HG03097 (cell line): ENCODE data around the gene RABL6.
"Not testable (repeated sequence)": the region's sequence is repeated elsewhere in the genome, so short reads cannot be mapped to it uniquely, and the experiment has no call there.

ENCODE experiments used
- ATAC-seq: cut with Tn5 transposase; IDR thresholded peaks from one replicate; pipeline ENCODE4 v1.9.1; 2021; ENCODE audit not compliant: unreplicated experiment, low FRiP score

RABL6 gene

DNA sequence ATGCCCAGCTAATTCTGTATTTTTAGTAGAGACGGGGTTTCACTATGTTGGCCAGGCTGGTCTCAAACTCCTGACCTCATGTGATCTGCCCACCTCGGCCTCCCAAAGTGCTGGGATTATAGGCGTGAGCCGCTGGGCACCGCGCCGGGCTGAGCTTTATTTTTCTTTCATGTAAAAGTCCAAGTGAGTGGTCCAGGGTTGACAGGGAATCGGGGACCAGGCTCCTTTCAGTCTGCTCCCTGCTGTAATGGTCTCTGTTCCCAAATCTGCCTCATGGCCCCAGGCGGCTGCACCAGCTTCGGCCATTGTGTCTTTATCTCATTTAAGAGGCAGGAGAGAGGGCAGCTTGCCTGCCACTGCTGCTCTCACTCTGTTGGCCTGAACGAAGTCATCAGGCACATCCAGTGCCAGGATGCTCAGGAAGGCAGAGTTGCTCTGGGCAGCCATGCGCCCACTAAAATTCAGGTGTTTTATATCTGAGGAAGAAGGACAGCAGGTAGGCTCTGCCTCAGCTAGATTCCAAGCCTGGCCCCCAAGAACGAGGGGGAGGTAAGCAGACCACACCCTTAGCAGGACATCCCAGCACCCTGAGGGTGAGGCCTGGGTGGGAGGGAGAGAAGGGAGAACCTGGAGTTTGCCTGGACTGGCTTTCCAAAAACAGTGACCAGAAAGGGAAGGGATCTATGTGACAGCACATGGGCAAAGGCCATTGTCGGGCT is 13.3 kb upstream of the RABL6 start:
- ATAC-seq: no peak

DNA sequence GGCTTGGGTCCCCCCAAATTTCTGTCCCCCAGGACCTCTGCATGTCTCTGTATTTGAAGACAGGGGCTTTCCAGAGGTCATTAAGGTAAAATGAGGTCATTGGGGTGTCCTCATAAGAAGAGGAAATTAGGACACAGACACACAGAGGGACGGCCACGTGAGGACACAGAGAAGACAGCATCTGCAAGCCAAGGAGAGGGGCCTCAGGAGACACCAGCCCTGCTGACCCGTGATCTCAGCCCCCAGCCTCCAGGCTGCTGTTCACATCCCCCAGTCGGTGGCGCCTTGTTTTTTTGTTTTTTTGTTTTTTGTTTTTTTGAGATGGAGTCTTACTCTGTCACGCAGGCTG is 12.8 kb upstream of the RABL6 start:
- ATAC-seq: no peak

DNA sequence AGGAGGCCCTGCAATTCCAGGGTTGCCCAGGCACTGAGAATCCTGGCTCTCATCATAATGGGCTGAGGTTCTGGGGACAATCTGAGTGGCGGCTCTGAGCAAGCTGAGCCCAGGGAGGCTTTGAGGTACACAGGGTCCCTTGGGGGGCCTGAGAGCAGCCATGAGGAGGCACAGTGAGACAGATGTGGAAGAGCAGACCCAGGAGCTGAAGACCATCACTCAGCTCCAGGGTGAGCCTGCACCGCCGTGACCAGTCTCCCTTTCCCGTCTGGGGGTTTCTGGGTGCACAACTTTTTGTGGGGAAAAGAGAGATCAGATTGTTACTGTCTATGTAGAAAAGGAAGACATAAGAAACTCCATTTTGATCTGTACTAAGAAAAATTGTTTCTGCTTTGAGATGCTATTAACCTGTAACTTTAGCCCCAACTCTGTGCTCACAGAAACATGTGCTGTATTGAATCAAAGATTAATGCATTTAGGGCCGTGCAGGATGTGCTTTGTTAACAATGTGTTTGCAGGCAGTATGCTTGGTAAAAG is 11.4 kb upstream of the RABL6 start, which contains the start of gene CCDC183:
CCDC183 (plus strand) TSS at position 101 of the 537 bp plus-strand sequence; CDS start at position 161, 60 bp downstream.
- no peak for ATAC-seq

DNA sequence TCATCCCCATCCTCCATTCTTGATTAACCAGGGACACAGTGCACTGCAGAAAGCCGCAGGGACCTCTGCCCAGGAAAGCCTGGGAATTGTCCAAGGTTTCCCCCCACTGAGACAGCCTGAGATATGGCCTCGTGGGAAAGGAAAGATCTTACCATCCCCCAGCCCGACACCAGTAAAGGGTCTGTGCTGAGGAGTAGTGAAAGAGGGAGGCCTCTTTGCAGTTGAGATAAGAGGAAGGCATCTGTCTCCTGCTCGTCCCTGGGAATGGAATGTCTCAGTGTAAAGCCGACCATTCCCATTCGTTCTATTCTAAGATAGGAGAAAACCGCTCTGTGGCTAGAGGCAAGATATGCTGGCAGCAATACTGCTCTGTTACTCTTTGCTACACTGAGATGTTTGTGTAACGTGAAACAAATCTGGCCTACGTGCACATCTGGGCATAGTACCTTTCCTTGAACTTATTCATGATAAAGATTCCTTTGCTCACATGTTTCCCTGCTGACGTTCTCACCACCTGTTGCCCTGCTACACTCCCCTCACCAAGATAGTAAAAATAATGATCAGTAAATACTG is 10.9 kb upstream of the RABL6 start:
- ATAC-seq: not testable (repeated sequence)

DNA sequence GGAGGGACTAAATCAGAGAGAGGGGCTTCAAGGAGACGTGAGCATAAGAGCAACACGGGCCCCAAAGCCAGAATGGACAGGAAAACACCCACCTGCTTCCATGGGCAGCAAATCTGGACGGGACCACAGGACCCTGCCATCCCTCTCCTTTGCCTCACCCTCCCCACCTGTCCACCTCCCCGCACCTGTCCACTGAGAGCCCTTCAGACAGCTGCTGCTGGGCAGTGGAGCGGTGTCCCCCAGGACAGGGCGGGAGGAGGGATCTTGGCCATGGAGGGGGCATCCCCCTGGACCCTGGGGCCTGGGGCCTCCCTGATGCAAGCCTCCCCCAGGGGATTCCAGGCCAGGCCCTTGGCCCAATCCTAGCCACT is 9.1 kb upstream of the RABL6 start:
- ATAC-seq: no peak

DNA sequence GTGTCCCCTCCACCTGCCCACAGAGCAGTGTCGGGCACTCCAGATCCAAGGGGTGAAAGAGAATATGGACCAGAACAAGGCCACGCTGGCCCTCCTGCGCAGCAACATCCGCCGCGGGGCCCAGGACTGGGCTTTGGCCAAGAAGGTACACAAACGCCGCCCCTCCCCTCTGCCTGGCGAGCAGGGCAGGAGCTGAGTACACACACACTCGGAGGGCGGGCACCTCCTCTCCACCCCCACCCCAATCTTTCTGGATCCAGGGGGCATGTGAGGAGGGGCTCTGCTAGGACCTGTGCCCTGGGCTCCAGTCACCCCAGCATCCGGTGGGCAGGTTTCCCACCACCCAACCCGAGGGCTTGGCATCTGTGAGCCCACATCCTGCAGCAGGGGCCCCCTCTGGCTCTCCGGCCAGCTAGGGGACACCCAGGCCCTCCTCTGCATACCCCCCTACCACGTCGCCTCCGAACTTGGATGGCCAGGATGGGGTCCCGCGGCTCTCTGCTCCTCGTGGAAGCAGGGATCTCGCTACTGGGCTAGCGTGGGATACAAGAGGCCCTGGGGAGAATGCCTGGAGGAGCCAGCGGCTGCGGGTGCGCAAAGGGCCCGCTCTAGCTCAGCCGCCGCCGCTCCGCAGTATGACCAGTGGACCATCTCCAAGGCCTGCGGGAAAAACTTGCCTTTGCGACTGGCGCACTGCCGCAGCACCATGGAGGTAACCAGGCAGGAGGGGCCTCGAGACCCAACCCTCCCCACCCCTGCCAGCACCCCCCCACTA is 8.5 kb upstream of the RABL6 start:
- no peak for ATAC-seq

DNA sequence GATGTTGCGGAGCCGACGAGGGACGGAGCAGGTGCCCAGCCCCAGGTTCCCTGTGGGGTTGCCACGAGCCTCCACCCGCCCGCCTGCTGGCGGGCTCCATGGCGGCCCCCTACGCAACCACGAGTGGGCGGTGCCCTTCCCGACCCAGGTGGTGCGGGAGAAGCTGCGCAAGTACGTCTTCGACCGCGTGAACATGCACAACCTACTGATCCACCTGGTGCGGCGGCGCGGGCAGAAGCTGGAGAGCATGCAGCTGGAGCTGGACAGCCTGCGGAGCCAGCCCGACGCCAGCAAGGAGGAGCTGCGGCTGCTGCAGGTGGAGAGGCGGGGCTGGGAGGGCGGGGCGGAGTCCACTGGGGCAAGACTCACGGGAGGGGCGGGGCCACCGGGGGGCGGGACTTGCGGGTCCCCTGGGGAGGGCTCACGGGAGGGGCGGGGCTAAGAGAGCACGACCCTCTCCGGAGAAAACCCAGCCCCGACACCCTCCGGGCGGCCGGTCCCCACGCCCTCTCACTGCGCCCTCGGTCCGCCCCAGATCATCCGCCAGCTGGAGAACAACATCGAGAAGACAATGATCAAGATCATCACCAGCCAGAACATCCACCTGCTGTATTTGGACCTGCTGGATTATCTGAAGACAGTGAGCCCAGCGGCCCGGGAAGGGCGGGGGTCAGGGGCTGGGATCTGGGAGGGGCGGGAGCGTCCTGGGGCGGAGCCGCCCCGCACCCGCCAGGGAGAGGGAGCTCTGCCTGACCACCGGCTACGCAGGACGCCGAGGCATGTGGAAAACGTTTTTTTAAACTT is 7.7 kb upstream of the RABL6 start:
- ATAC-seq: no peak

DNA sequence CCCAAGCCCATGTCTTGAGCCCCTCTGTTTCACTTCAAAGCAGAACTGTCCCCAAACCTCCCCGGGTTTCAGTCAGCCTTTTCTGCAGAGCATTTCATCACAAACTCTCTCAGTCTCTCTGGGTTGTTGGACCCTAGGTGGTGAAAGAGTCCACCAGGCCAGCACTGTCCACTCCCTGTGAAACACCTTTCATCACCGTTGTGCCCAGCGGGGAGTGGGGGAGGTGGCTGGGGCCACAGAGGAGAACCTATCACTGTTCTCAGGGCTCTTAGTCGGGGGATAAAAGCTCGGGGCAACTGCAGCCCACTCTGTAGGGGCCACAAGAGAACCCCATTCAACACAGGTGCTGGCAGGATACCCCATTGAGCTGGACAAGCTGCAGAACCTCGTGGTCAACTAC is 5.4 kb upstream of the RABL6 start:
- ATAC-seq: no peak

DNA sequence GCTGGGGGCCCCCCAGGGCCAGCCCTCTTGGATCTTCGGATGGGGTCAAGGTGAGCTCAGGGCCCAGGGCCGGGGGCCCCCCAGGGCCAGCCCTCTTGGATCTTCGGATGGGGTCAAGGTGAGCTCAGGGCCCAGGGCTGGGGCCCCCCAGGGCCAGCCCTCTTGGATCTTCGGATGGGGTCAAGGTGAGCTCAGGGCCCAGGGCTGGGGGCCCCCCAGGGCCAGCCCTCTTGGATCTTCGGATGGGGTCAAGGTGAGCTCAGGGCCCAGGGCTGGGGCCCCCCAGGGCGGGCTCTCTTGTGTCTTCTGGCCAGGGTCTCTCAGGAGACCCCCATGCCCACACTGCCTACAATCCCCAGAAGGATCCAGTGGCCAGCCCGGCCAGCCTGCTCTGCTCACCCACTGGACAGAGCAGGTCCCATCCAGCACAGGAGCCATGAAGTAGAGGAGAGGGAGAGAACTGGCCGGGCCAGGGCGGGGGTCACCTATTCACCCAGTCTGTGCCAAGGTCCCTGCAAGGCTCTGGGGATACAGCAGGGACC is 4.7 kb upstream of the RABL6 start:
- not testable (repeated sequence) for ATAC-seq

DNA sequence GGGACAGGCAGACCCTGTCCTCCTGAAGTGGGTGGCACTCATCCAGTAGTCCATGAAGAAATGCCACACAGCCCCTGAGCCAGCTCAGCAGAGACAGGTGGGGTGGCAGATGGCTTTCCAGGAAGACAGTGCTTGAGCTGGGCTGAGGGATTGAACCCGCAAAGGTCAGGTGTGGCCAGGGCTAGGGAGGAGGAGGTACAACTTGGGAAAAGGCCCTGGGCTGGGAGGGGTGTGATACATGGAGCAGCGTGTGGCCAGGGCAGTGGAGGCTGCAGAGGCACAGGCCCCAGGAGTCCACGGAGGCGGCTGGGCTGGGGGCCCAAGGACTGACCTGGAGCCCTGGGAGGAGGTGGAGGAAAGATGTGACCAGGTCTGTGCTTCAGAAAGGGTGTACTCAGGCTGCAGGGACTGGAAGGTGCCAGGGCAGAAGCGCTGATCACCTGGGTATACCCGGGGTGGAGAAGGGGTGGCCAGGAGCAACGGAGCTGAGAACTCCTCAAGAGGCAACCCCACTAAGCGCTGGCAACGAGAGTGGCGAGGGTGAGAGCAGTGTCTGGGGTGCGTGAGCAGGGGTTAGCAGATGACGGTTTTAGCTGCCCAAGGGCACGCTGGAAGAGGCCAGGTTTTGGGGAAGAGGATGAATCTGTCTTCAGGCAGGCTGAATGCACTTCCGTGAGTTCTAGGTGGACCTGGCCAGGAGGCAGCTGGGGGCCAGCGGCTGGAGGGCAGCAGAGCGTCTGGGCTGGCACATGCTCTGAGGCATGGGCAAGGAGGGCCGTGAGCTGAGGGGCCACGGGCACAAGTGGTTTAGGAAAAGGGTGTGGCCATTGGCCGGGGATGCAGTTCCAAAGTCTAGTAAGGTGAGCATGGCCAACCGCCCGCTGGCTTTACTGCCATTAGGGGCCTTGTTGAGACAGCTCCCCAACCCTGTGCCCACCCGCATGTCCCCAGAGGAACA is 3.9 kb upstream of the RABL6 start:
- no peak for ATAC-seq

DNA sequence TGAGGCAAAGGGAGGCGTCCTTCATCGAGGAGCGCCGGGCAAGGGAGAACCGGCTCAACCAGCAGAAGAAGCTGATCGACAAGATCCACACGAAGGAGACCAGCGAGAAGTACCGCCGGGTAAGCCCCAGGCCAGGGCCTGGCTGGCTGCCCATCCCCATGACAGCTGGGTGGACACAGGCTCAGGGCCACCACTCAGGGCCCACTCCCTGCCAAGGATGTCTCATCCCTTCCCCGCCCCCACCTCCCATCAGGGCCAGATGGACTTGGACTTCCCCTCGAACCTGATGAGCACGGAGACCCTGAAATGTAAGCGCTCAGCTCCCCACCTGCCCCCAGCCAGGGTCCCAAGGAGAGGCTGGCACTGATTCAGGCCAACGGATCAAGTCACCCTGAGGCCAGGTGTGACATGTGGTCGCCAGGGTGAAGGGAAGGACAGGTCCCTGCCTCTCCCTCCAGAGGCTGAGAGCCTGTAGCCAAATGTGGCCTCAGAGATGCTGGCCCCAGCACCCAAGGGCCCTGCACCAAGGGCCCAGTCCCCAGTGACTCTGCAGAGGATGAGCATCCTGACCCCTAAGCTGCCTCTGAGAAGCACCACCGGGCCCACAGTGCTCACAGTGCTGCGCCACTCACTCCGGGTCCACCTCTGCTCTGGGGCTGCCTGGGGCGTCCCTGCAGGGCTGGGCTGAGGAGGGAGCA is 3.1 kb upstream of the RABL6 start:
- no peak for ATAC-seq

DNA sequence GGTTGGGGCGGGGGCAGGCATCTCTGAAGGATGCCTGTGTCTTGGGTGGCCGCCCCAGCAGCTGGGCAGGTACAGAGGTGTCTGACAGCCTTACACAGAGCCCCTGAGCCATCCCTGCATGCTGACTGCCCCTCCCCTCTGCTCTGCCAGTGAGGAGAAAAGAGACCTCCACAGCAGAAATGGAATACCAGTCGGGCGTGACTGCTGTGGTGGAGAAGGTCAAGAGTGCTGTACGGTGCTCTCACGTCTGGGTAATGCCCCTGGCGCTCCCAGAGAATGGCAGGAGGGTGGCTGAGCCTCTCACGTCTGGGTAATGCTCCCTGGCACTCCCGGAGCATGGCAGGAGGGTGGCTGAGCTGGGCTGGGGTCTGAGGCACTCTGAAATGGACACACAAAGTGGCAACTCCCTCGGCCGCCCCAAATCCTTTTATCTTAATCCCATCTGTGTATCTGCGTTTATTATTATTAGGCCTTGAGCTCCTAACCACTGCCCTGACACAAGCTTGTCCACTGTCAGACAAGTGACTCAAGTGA is 2.5 kb upstream of the RABL6 start:
- ATAC-seq: no peak

DNA sequence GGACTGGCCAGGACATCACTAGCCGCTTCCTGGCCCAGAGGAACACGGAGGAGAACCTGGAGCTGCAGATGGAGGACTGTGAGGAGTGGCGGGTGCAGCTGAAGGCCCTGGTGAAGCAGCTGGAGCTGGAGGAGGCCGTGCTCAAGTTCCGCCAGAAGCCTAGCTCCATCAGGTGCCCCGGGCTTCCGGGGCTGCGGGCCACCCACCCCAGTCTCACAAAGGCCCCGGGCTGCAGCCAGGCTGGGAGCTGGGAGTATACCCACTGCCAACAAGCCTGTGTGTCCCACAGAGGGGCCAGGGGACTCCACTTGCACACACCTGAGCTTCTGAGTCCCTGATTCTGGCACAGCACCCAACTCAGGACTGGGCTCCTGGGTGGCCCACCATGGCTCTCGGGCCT is 1.7 kb upstream of the RABL6 start:
- no peak for ATAC-seq

DNA sequence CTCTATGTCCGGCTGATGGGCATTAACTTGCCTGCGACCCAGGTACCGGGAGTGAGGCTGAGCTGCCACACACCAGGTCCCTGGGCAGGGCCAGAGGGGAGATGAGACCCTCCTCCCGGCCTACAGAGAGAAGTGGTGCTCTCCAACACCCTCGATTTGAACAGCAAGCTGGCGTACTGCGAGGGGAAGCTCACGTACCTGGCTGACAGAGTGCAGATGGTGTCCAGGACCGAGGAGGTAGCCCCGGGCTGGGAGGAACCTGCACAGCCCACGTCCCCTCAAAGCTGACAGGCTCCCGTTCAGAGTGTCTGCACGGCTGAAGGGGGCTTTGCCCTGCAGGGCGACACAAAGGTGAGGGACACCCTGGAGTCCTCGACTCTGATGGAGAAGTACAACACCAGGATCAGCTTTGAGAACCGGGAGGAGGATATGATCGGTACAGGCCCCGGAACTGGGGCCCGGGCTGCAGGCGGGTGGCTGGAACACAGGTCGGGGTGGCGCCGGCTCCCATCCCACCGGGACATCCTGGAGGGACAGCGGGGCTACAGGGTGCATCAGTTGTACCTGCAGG is 1.0 kb upstream of the RABL6 start:
- no peak for ATAC-seq

DNA sequence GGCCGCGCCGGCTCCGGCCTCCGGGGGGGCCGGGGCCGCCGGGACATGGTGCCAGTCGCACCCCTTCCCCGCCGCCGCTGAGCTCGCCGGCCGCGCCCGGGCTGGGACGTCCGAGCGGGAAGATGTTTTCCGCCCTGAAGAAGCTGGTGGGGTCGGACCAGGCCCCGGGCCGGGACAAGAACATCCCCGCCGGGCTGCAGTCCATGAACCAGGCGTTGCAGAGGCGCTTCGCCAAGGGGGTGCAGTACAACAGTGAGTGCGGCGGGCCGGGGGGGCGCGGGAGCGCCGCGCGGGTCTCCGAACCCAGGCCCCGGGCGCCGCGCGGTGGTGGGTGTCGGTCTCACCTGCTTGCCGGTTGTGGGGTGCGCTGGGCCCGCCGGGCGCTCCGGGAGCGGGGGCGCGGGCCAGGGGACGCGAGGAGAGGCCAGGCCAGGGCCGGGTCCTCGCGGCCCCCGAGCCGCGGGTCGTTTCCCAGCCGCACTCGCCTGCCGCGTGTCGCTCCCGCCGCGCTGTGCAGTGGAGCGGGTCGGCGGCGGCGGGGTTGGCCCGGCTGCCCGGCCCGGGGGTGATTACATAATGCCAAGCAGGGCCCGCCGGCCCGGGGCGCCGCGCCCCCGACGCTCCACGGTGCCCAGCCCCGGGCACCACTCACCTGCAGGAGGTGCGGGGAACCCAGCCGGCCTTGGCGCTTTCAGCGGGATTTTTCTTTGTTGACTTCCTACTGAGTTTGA is 492 bp downstream of the RABL6 start:
- ATAC-seq: peak; percentile 34

DNA sequence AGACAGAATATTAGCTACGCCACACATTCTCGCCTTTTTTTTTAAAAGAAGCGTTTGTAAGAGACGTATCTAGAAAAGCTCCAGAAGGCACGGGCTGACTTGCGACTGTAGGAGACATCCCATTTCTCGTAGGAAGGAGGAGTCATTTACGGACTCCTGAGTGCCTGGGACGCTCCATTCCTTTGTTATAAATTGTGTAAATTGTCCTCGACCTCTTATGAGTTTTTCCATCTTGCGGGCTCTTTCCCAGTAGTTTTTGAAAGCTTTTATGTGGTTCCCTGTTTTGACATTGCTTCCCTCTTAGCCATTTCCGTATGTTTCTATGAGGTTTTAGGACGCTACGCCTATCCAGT is 1.0 kb downstream of the RABL6 start:
- ATAC-seq: no peak

DNA sequence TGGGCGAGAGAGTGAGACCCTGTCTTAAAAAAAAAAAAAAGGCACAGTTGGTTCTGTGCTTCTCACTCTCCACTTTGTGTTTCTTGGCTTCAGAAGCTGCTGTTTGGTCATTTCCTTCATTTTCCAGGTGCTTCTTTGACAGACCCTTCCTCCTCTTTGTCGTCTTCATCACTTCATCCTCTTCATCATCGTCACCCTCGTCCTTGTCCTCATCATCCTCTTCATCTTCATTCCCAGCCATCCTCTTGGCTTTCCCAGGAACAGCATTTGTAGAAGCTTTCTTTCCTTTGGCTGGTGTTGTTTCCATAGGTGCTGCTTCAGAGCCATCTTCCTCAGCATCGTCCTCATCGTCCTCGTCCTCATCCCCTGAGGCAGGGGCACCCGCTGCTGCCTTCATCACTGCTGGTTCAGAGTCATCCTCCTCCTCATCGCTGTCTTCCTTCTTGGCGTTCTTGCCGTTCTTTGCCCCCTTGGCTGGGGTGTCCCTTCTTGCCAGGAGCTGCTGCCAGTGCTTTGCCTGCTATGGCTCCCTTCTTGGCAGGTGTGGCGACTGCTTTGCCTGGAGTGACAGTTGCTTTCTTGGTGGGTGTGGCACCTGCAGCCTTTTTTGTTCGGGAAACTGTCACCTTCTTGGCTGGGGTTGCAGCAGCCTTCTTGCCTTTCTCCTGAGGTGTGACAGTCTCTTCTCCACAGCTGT is 7.1 kb downstream of the RABL6 start:
- no peak for ATAC-seq
